LHCN-M2 (cell line): ENCODE measurements around the gene RIPOR1. TPM values are rescaled to one million over a fixed set of nuclear protein-coding genes. Genes with fewer than 3 reads are reported as not detected.
A peak's percentile ranks its signal among the peaks of the same experiment; 100 is the strongest.

ENCODE experiments used
- DNase-seq: peaks from one replicate; pipeline ENCODE4 v3.0.0-alpha.2; 2012; ENCODE audit warnings: low read depth
- total RNA-seq: library from RNA; depleted of rRNA; stranded (reverse); fragments of >200 nt; gene quantifications from 2 replicates; pipeline ENCODE4 v1.2.3, GENCODE V29; 2014; rRNA removed

Gene RIPOR1
- total RNA-seq, 1 experiment from 2014 or later = 24.3 TPM

- DNase-seq = no peak
Measured at GRCh38 chr16:67558859-67559258, 30.2 kb downstream of the RIPOR1 start.

DNA sequence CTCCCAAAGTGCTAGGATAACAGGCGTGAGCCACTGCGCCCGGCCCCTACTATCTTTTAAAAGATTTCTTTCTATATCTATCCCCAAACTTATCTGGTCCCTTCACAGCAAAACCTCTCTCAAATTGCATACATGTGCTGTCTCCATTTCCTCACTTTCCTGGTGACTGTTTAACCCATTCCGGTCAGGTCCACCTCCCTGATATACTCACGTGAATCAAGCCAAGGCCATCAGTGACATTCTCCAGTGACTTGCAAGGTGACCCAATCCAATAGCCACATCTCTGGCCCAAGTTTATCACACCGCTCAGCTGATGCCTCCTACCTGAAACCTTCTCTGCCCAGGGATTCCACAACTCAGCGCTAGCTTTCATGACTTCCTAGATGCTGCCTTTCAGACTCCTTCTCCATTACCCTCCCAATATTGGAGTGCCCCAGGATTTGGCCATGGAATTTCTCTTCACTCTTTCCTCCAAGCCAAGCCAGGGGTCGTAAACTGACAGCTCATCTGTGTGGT, 32.3 kb downstream of the RIPOR1 start:
- DNase-seq = no peak

GRCh38 chr16:67561501-67561823, 32.8 kb downstream of the RIPOR1 start:
- no peak for DNase-seq

DNA sequence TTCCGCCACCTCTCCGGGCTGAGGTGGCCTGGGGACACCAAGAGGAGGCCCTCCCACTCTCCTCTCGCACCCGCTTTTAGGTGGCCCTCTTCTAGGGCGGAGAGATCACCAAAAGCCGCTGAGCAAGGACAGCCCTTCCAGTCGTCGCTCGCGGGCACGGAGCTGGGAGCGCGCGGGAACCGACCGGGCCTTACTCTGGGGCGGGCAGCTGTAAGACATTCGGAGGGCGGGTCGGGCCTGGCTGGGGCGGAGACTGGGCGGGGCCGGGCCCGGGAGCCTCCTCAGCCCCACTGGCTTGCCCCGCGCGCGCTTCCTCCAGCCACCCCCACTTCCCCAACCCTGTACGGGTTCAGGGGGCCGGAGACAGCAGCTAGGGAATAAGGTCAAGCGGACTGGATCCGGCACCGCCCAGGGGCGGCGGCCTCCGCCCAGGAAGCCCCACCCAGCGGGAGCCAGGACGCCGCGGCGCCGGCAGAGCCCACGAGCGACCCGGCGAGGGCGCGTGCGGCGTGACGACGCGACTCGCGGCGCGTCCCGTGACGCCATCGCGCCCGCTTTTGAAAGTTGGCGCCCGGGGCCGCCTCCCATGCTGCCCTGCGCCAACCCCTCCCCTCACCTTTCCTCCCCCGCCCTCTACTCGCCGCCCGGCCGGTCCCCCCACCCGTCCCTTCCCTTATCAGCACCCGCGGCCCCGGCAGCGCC, 33.3 kb downstream of the RIPOR1 start:
- DNase-seq = peak; percentile 98

DNA sequence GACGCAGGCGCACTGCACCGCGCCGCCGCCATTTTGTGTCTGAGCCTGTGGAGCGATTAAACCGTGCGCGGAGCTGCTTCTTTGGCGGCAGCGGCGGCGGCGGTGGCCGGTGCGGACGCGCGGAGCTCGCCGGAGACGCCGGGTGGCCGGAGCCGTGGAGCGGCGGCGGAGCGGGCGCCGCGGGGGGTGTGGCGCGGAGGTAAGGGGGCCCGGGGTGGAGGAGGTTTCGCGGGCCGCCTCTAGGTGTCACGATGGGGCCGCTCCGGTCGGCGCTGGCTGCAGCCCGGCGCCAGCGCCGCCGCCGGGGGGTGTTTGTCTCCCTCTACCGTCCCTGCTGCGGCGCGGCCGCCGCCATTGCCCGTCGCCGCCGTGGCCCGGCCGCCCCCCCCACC, 33.9 kb downstream of the RIPOR1 start, which contains the start of gene CTCF:
Gene CTCF, plus strand, starts transcription at position 1 of the 392 bp plus-strand sequence. CDS start 48,307 bp downstream, outside the sequence.
- peak; percentile 74 for DNase-seq

GRCh38 chr16:67562918-67563707, 34.5 kb downstream of the RIPOR1 start:
- peak; percentile 63 for DNase-seq

GRCh38 chr16:67563708-67564468, 35.3 kb downstream of the RIPOR1 start:
- DNase-seq = peak; percentile 68

GRCh38 chr16:67565470-67566100, 37.0 kb downstream of the RIPOR1 start:
- DNase-seq = no peak

GRCh38 chr16:67571464-67571863, 42.8 kb downstream of the RIPOR1 start:
- no peak for DNase-seq

GRCh38 chr16:67571981-67572431, 43.4 kb downstream of the RIPOR1 start:
- no peak for DNase-seq

GRCh38 chr16:67579686-67580085, 51.1 kb downstream of the RIPOR1 start:
- DNase-seq = no peak

DNA sequence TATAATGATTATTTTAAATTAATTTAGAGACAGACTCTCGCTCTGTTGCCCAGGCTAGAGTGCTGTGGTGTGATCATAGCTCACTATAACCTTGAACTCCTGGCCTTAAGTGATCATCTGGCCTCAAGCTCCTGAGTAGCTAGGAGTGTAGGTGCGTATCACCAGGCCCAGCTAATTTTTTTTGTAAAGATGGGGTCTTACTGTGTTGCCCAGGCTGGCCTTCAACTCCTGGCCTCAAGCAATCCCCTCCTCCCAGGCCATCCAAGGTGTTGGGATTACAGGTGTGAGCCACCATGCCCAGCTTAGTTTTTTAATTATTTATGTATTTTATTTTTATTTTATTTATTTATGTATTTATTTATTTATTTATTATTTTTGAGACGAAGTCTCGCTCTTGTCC, 51.6 kb downstream of the RIPOR1 start:
- DNase-seq = no peak

- DNase-seq = no peak
Measured at GRCh38 chr16:67593288-67593687, 64.7 kb downstream of the RIPOR1 start.

DNA sequence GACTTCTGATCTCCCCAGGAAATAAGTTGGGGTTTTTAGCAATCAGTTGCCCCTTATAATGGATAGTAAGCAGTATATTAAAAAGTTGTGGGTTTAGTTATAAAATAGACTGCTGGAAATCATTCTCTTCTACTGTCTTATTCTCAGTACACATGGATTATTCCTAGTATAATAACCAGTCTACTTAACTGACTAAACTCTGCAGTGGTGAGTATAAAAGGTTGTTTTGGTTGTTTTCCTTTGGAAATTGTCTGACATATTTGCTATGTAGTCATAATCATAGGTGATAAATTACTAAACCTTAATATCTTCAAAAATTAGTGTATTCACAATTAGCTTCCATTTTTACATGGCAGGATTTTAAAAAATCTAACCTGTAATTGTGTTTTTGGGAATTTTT, 65.1 kb downstream of the RIPOR1 start:
- no peak for DNase-seq

- no peak for DNase-seq
Measured at GRCh38 chr16:67594256-67594915, 65.8 kb downstream of the RIPOR1 start.

GRCh38 chr16:67594956-67595355, 66.3 kb downstream of the RIPOR1 start:
- peak; percentile 50 for DNase-seq

Other genes starting within 250 kb of the RIPOR1 start
- 0.32 and 0.57 TPM in 2 replicates for gene PLEKHG4, start 249.3 kb upstream of the RIPOR1 start, total RNA-seq
- not detected in 2 replicates for gene KCTD19, start 202.1 kb upstream of the RIPOR1 start, total RNA-seq
- gene LRRC36, start 202.0 kb upstream of the RIPOR1 start, total RNA-seq = not detected in 2 replicates
- 11.9 and 17.6 TPM in 2 replicates for gene TPPP3, start 135.3 kb upstream of the RIPOR1 start, total RNA-seq
- 9.9 and 13.5 TPM in 2 replicates for gene ZDHHC1, start 112.4 kb upstream of the RIPOR1 start, total RNA-seq
- 0.17 and 0.58 TPM in 2 replicates for gene HSD11B2, start 97.7 kb upstream of the RIPOR1 start, total RNA-seq
- 147 and 156 TPM in 2 replicates for gene ATP6V0D1, start 47.7 kb upstream of the RIPOR1 start, total RNA-seq
- not detected in 2 replicates for gene AGRP, start 45.3 kb upstream of the RIPOR1 start, total RNA-seq
- 30.6 and 36.7 TPM in 2 replicates for gene CTCF, start 33.7 kb downstream of the RIPOR1 start, total RNA-seq
- 0.58 and 0.92 TPM in 2 replicates for gene CARMIL2, start 116.3 kb downstream of the RIPOR1 start, total RNA-seq
- gene ACD, start 131.4 kb downstream of the RIPOR1 start, total RNA-seq = 44.2 and 49.5 TPM in 2 replicates
- 0.86 and 3.2 TPM in 2 replicates for gene PARD6A, start 132.1 kb downstream of the RIPOR1 start, total RNA-seq
- gene ENKD1, start 137.9 kb downstream of the RIPOR1 start, total RNA-seq = 13.8 and 17.1 TPM in 2 replicates
- gene C16orf86, start 138.0 kb downstream of the RIPOR1 start, total RNA-seq = 4.6 and 6.3 TPM in 2 replicates
- gene GFOD2, start 190.5 kb downstream of the RIPOR1 start, total RNA-seq = 15.9 and 17.4 TPM in 2 replicates